Mesendoderm (in vitro differentiated cells): ENCODE measurements around the gene ITPR2.

ENCODE experiments used
- DNase-seq: peaks from one replicate; pipeline ENCODE4 v3.0.0; 2013
- H2AK5ac ChIP-seq: 2 replicates; pipeline ENCODE4 v1.6.1; 2013; ENCODE audit warnings: low read length, inconsistent platforms
- H2BK120ac ChIP-seq: 2 replicates; pipeline ENCODE4 v1.6.1; 2013; ENCODE audit warnings: low read depth, mild to moderate bottlenecking, low read length, moderate library complexity, mixed read lengths
- H2BK15ac ChIP-seq: replicated peaks from 2 replicates; pipeline ENCODE4 v1.6.1; 2013; ENCODE audit warnings: low read depth, mild to moderate bottlenecking, moderate library complexity
- H2BK5ac ChIP-seq: 2 replicates; pipeline ENCODE4 v1.6.1; 2013; ENCODE audit warnings: low read length, inconsistent platforms
- H3K18ac ChIP-seq: 2 replicates; pipeline ENCODE4 v1.6.1; 2013; ENCODE audit warnings: mild to moderate bottlenecking, low read length, mixed read lengths
- H3K23ac ChIP-seq: one replicate; pipeline ENCODE4 v1.6.1; 2013; ENCODE audit warnings: low read length
- H3K27ac ChIP-seq: 2 replicates; pipeline ENCODE4 v1.5.1; 2013; ENCODE audit warnings: low read depth, mild to moderate bottlenecking, inconsistent platforms, low read length, moderate library complexity
- H3K27me3 ChIP-seq: 2 replicates; pipeline ENCODE4 v1.6.1; 2013; ENCODE audit warnings: low read length, control low read depth, mild to moderate bottlenecking, inconsistent platforms; ENCODE audit not compliant: insufficient read depth, poor library complexity
- H3K36me3 ChIP-seq: 2 replicates; pipeline ENCODE4 v1.6.1; 2013; ENCODE audit warnings: low read length, inconsistent platforms; ENCODE audit not compliant: control insufficient read depth, insufficient read depth
- H3K4ac ChIP-seq: one replicate; pipeline ENCODE4 v1.6.1; 2013; ENCODE audit warnings: low read depth, mild to moderate bottlenecking, low read length, moderate library complexity
- H3K4me1 ChIP-seq: 2 replicates; pipeline ENCODE4 v1.6.1; 2013; ENCODE audit warnings: low read depth, low read length, inconsistent platforms; ENCODE audit not compliant: control insufficient read depth
- H3K4me2 ChIP-seq: 2 replicates; pipeline ENCODE4 v1.6.1; 2013; ENCODE audit warnings: low read length
- H3K4me3 ChIP-seq: 2 replicates; pipeline ENCODE4 v1.5.1; 2013; ENCODE audit warnings: mild to moderate bottlenecking, low read length
- H3K56ac ChIP-seq: one replicate; pipeline ENCODE4 v1.6.1; 2013; ENCODE audit warnings: low read length
- H3K79me1 ChIP-seq: 2 replicates; pipeline ENCODE4 v1.6.1; 2013; ENCODE audit warnings: low read length, inconsistent platforms
- H3K79me2 ChIP-seq: 2 replicates; pipeline ENCODE4 v1.6.1; 2013; ENCODE audit warnings: mild to moderate bottlenecking, low read length; ENCODE audit not compliant: control insufficient read depth, insufficient read depth
- H3K9ac ChIP-seq: 2 replicates; pipeline ENCODE4 v1.6.1; 2013; ENCODE audit warnings: low read length, inconsistent platforms
- H4K5ac ChIP-seq: one replicate; pipeline ENCODE4 v1.6.1; 2013; ENCODE audit warnings: low read length
- H4K8ac ChIP-seq: one replicate; pipeline ENCODE4 v1.6.1; 2013; ENCODE audit warnings: low read depth, mild to moderate bottlenecking, control low read depth, low read length, moderate library complexity
- WGBS: extraction: QIAGEN DNeasy Blood & Tissue Kit; methylation state at CpG from one replicate; pipeline ENCODE4 v1.1.7; 2013; ENCODE audit warnings: low lambda C conversion rate, missing lambda C conversion rate; ENCODE audit not compliant: insufficient coverage; ENCODE audit errors: extremely low coverage; 5-methylcytosine and 5-hydroxymethylcytosine counted together

ITPR2 gene

DNA sequence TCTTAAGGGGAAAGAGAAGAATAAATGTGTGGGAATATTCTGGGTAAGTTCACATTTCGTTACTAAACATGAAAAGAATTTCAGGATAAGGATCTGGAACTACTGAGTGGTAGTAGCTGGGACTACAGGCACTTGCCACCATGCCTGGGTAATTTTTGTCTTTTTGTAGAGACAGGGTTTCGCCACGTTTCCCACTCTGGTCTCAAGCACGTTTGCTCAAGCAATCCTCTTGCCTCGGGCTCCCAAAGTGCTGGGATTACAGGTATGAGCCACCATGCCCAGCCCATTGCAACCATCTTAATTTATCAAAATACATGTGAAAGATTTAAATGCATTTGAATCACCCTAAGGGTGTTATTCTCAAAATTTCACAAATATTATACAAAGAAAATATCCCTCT is 26.4 kb downstream of the ITPR2 start:
- no peaks in the 10 kb centered on the region for H3K36me3 ChIP-seq
- no peak overlapping the region for H3K4me3 ChIP-seq
- no peak overlapping the region for H3K9ac ChIP-seq
- no CpG with 5 or more reads among the region's 5 CpGs for WGBS
- no peak overlapping the region for H2AK5ac ChIP-seq
- H2BK5ac ChIP-seq: no peak overlapping the region
- H4K5ac ChIP-seq: no peak overlapping the region
- no peaks in the 10 kb centered on the region for H3K79me1 ChIP-seq
- H3K23ac ChIP-seq: no peak overlapping the region
- no peaks in the 10 kb centered on the region for H3K79me2 ChIP-seq
- H2BK15ac ChIP-seq: no peak overlapping the region
- no peak overlapping the region for H3K56ac ChIP-seq
- H3K4ac ChIP-seq: no peak overlapping the region
- no peak overlapping the region for H2BK120ac ChIP-seq
- no peak overlapping the region for H3K4me2 ChIP-seq
- no peaks in the 10 kb centered on the region for H3K27me3 ChIP-seq
- H4K8ac ChIP-seq: no peak overlapping the region
- no peak overlapping the region for H3K18ac ChIP-seq
- no peak for DNase-seq
- no peak overlapping the region for H3K27ac ChIP-seq
- H3K4me1 ChIP-seq: no peaks in the 10 kb centered on the region

GRCh38 chr12:26805401-26805971 is 27.5 kb downstream of the ITPR2 start:
- Histone ChIP-seq H3K27ac (no peak overlapping the region), H3K4ac (no peak overlapping the region), H3K79me1 (no peaks in the 10 kb centered on the region), H3K36me3 (no peaks in the 10 kb centered on the region), H2BK120ac (no peak overlapping the region), H3K23ac (no peak overlapping the region), H3K79me2 (no peaks in the 10 kb centered on the region), H3K9ac (no peak overlapping the region), H3K56ac (no peak overlapping the region), H3K4me3 (no peak overlapping the region), H2BK15ac (no peak overlapping the region), H4K5ac (no peak overlapping the region), H2AK5ac (no peak overlapping the region), H3K18ac (no peak overlapping the region), H3K27me3 (no peaks in the 10 kb centered on the region), H3K4me1 (no peaks in the 10 kb centered on the region), H4K8ac (no peak overlapping the region), H3K4me2 (no peak overlapping the region), H2BK5ac (no peak overlapping the region)
- DNase-seq: no peak
- WGBS: no CpG with 5 or more reads among the region's 5 CpGs

GRCh38 chr12:26803552-26803951 is 29.4 kb downstream of the ITPR2 start:
- no peak overlapping the region for H3K18ac ChIP-seq

DNA sequence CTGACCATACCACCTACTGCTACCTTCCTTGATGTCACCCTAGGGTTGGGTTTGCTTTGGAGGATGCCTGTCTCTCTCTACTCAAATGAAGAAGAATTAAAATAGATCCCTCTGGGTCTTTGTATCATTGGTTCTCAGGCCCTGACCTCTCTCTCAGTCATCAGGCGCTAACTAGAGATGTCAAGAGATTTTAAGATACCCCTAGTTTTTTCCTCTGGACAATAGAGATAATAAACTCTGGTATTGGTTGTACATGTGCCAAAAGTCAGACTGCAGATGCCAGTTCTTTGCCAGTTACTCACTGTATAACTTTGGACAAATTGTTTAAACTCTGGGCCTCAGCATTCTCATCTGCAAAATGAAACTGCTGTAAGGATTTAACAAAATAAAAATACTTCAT is 31.5 kb downstream of the ITPR2 start:
- H3K18ac ChIP-seq: no peak overlapping the region
- H2BK15ac ChIP-seq: no peak overlapping the region
- H3K4me2 ChIP-seq: no peak overlapping the region
- no peaks in the 10 kb centered on the region for H3K27me3 ChIP-seq
- WGBS: no CpG with 5 or more reads among the region's 1 CpG
- no peak overlapping the region for H4K5ac ChIP-seq
- no peak overlapping the region for H2BK5ac ChIP-seq
- H3K23ac ChIP-seq: no peak overlapping the region
- H3K4me1 ChIP-seq: no peaks in the 10 kb centered on the region
- H3K36me3 ChIP-seq: no peaks in the 10 kb centered on the region
- DNase-seq: no peak
- H2AK5ac ChIP-seq: no peak overlapping the region
- no peak overlapping the region for H3K56ac ChIP-seq
- no peaks in the 10 kb centered on the region for H3K79me2 ChIP-seq
- H3K27ac ChIP-seq: no peak overlapping the region
- no peak overlapping the region for H2BK120ac ChIP-seq
- no peak overlapping the region for H3K9ac ChIP-seq
- H3K4me3 ChIP-seq: no peak overlapping the region
- H3K4ac ChIP-seq: no peak overlapping the region
- no peaks in the 10 kb centered on the region for H3K79me1 ChIP-seq
- no peak overlapping the region for H4K8ac ChIP-seq

More at GRCh38 chr12:26803552-26803951, 29.4 kb downstream of the ITPR2 start:
- Histone ChIP-seq H3K9ac (no peak overlapping the region), H2BK120ac (no peak overlapping the region), H4K8ac (no peak overlapping the region), H3K23ac (no peak overlapping the region), H3K79me2 (no peaks in the 10 kb centered on the region), H2AK5ac (no peak overlapping the region), H3K56ac (no peak overlapping the region), H3K27ac (no peak overlapping the region), H3K36me3 (no peaks in the 10 kb centered on the region), H3K27me3 (no peaks in the 10 kb centered on the region), H3K79me1 (no peaks in the 10 kb centered on the region), H2BK15ac (no peak overlapping the region), H3K4ac (no peak overlapping the region), H3K4me2 (no peak overlapping the region), H3K4me3 (no peak overlapping the region), H3K4me1 (no peaks in the 10 kb centered on the region), H4K5ac (no peak overlapping the region), H2BK5ac (no peak overlapping the region)
- no CpG with 5 or more reads among the region's 2 CpGs for WGBS
- no peak for DNase-seq

GRCh38 chr12:26800858-26801257 is 32.1 kb downstream of the ITPR2 start:
- H3K23ac ChIP-seq: no peak overlapping the region
- no peaks in the 10 kb centered on the region for H3K79me1 ChIP-seq
- no peak overlapping the region for H3K56ac ChIP-seq
- H3K9ac ChIP-seq: no peak overlapping the region
- no peak overlapping the region for H3K4me2 ChIP-seq
- H4K8ac ChIP-seq: no peak overlapping the region
- H4K5ac ChIP-seq: no peak overlapping the region
- no peak overlapping the region for H2BK15ac ChIP-seq
- H3K27ac ChIP-seq: no peak overlapping the region
- H3K79me2 ChIP-seq: no peaks in the 10 kb centered on the region
- DNase-seq: no peak
- H3K4me1 ChIP-seq: no peaks in the 10 kb centered on the region
- H3K4me3 ChIP-seq: no peak overlapping the region
- no peaks in the 10 kb centered on the region for H3K36me3 ChIP-seq
- no peak overlapping the region for H2AK5ac ChIP-seq
- H3K18ac ChIP-seq: no peak overlapping the region
- H2BK5ac ChIP-seq: no peak overlapping the region
- no peak overlapping the region for H2BK120ac ChIP-seq
- WGBS: no CpG with 5 or more reads among the region's 7 CpGs
- no peak overlapping the region for H3K4ac ChIP-seq
- no peaks in the 10 kb centered on the region for H3K27me3 ChIP-seq

DNA sequence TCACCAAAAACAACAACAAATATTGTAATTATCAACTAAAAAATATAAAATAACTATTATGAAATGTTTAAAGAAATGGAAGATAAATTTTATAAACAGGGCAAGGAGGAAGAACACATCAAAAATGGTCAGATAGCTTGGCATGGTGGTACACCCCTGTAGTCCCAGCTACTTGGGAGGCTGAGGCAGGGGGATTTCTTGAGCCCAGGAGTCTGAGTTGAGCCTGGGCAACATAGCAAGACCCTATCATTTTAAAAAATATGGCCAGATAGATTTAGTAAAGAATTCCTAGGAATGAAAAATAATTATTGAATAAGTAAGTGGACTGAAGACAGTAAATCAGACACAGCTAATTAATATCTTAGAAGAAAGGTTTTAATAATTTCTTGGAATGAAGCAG is 32.6 kb downstream of the ITPR2 start:
- H3K56ac ChIP-seq: no peak overlapping the region
- H3K27ac ChIP-seq: no peak overlapping the region
- no peak overlapping the region for H4K5ac ChIP-seq
- DNase-seq: no peak
- no peak overlapping the region for H3K4me3 ChIP-seq
- no peaks in the 10 kb centered on the region for H3K79me2 ChIP-seq
- no peak overlapping the region for H3K4ac ChIP-seq
- no peaks in the 10 kb centered on the region for H3K79me1 ChIP-seq
- H2AK5ac ChIP-seq: no peak overlapping the region
- no peak overlapping the region for H3K18ac ChIP-seq
- H3K23ac ChIP-seq: no peak overlapping the region
- H3K4me2 ChIP-seq: no peak overlapping the region
- H2BK15ac ChIP-seq: no peak overlapping the region
- H2BK120ac ChIP-seq: no peak overlapping the region
- H3K36me3 ChIP-seq: no peaks in the 10 kb centered on the region
- no peak overlapping the region for H3K9ac ChIP-seq
- H2BK5ac ChIP-seq: no peak overlapping the region
- H3K4me1 ChIP-seq: no peaks in the 10 kb centered on the region
- no peak overlapping the region for H4K8ac ChIP-seq
- H3K27me3 ChIP-seq: no peaks in the 10 kb centered on the region
